GM23248 (cell line): Measurements from ENCODE around the gene GDF10. TPM values are rescaled to one million over a fixed set of nuclear protein-coding genes. Genes with fewer than 3 reads are reported as not detected.

Experiments used
- DNase-seq: peaks from one replicate; pipeline ENCODE4 v3.0.0-alpha.2; 2015
- H2AFZ ChIP-seq: fragments of 200-600 bp; sonication (generic); 2 replicates; pipeline ENCODE4 v1.6.1; 2016; ENCODE audit warnings: antibody characterized with exemption
- H3F3A ChIP-seq: fragments of 200-600 bp; sonication (generic); 2 replicates; pipeline ENCODE4 v1.6.1; 2016; ENCODE audit warnings: mild to moderate bottlenecking, antibody characterized with exemption, mixed run types; ENCODE audit not compliant: insufficient read depth
- H3K27ac ChIP-seq: fragments of 200-600 bp; sonication (generic); 2 replicates; pipeline ENCODE4 v1.5.1; 2016; ENCODE audit warnings: mild to moderate bottlenecking
- H3K27me3 ChIP-seq: fragments of 200-600 bp; sonication (generic); replicated peaks from 2 replicates; pipeline ENCODE4 v1.6.1; 2016; ENCODE audit warnings: mild to moderate bottlenecking; ENCODE audit not compliant: insufficient read depth
- H3K36me3 ChIP-seq: fragments of 200-600 bp; sonication (generic); 2 replicates; pipeline ENCODE4 v1.6.1; 2016; ENCODE audit warnings: low read depth, mild to moderate bottlenecking
- H3K4me1 ChIP-seq: fragments of 200-600 bp; sonication (generic); 2 replicates; pipeline ENCODE4 v1.6.1; 2016; ENCODE audit warnings: mild to moderate bottlenecking; ENCODE audit not compliant: insufficient read depth
- H3K4me2 ChIP-seq: fragments of 200-600 bp; sonication (generic); one replicate; pipeline ENCODE4 v1.6.1; 2016; ENCODE audit warnings: mild to moderate bottlenecking; ENCODE audit not compliant: unreplicated experiment
- H3K4me3 ChIP-seq: fragments of 200-600 bp; sonication (generic); 2 replicates; pipeline ENCODE4 v1.5.1; 2016; ENCODE audit warnings: mild to moderate bottlenecking
- H3K79me2 ChIP-seq: fragments of 200-600 bp; sonication (generic); 2 replicates; pipeline ENCODE4 v1.6.1; 2016; ENCODE audit warnings: mild to moderate bottlenecking; ENCODE audit not compliant: insufficient read depth
- H3K9ac ChIP-seq: fragments of 200-600 bp; sonication (generic); 2 replicates; pipeline ENCODE4 v1.6.1; 2016; ENCODE audit warnings: mild to moderate bottlenecking
- H3K9me2 ChIP-seq: fragments of 200-600 bp; sonication (generic); 2 replicates; pipeline ENCODE4 v1.6.1; 2016; ENCODE audit warnings: mixed run types, mild to moderate bottlenecking, moderate library complexity; ENCODE audit not compliant: insufficient read depth
- H3K9me3 ChIP-seq: fragments of 200-600 bp; sonication (generic); one replicate; pipeline ENCODE4 v1.6.1; 2017; ENCODE audit warnings: low read depth
- H4K20me1 ChIP-seq: fragments of 200-600 bp; sonication (generic); 2 replicates; pipeline ENCODE4 v1.6.0; 2016; ENCODE audit not compliant: insufficient read depth
- EZH2 ChIP-seq: fragments of 200-600 bp; sonication (generic); IDR thresholded peaks from 2 replicates; pipeline ENCODE4 v1.6.1; 2018; ENCODE audit warnings: antibody characterized with exemption, mild to moderate bottlenecking; ENCODE audit not compliant: insufficient read depth, poor library complexity, severe bottlenecking
- EZH2phosphoT487 ChIP-seq: fragments of 200-600 bp; sonication (generic); IDR thresholded peaks from 2 replicates; pipeline ENCODE4 v1.6.1; 2018; ENCODE audit warnings: antibody characterized with exemption, moderate library complexity, mild to moderate bottlenecking, low read depth; ENCODE audit not compliant: insufficient read depth
- WGBS, 2 experiments: methylation state at CpG; one replicate each; pipeline ENCODE4 v1.1.6; 2015 to 2017; ENCODE audit warnings: low lambda C conversion rate in 2 of 2, low coverage in 1 of 2; ENCODE audit errors: missing lambda C conversion rate in 2 of 2; 5-methylcytosine and 5-hydroxymethylcytosine counted together
- in situ Hi-C: fragments of 300-500 bp; cut with MboI; formaldehyde crosslinking; loops from 2 replicates; pipeline ENCODE4 v1.15.0; 2020
- polyA plus RNA-seq: library from polyadenylated mRNA; unstranded; fragments of >200 nt; fragmentation: Nextera tagmentation; extraction: Ambion mirVana; gene quantifications from 2 replicates; pipeline ENCODE4 v1.2.1, GENCODE V29; 2016
- total RNA-seq: library from RNA; depleted of rRNA; stranded (reverse); fragments of >200 nt; shearing (Covaris generic); gene quantifications from 2 replicates; pipeline ENCODE4 v1.2.3, GENCODE V29; 2014

Gene GDF10
- total and polyA plus RNA-seq, 2 experiments from 2014 or later: 0.08 to 0.22 TPM

GRCh38 chr10:47305566-47305965 is 5.6 kb downstream of the GDF10 start:
- no peak overlapping the region for H3K4me3 ChIP-seq
- H4K20me1 ChIP-seq: no peaks in the 10 kb centered on the region
- H3K9ac ChIP-seq: no peak overlapping the region
- no peaks in the 10 kb centered on the region for H3K36me3 ChIP-seq
- H3K4me2 ChIP-seq: no peak overlapping the region
- TF ChIP-seq EZH2: no peak
- no peak for TF ChIP-seq EZH2phosphoT487
- no peaks in the 10 kb centered on the region for H3K79me2 ChIP-seq
- DNase-seq: no peak
- WGBS, 2 experiments: 31 to 32% methylated on average over 2 of the region's 2 CpGs
- H3K9me2 ChIP-seq: no peaks in the 10 kb centered on the region
- no peaks in the 10 kb centered on the region for H3K9me3 ChIP-seq
- no peaks in the 10 kb centered on the region for H3K4me1 ChIP-seq
- in situ Hi-C loops: loop anchor here (10.0 kb wide), 1 partner anchor 251 kb away; no protein-coding TSS in a partner anchor
- H3F3A ChIP-seq: no peaks in the 10 kb centered on the region
- no peak overlapping the region for H3K27ac ChIP-seq
- no peak overlapping the region for H2AFZ ChIP-seq
- peaks cover 42% of the 10 kb centered on the region for H3K27me3 ChIP-seq

GRCh38 chr10:47306387-47307210 is 6.6 kb downstream of the GDF10 start:
- Histone ChIP-seq H3K9me2 (no peaks in the 10 kb centered on the region), H3F3A (no peaks in the 10 kb centered on the region), H4K20me1 (no peaks in the 10 kb centered on the region), H3K79me2 (no peaks in the 10 kb centered on the region), H3K4me1 (no peaks in the 10 kb centered on the region), H3K36me3 (no peaks in the 10 kb centered on the region), H3K27me3 (peaks cover 32% of the 10 kb centered on the region), H3K9ac (no peak overlapping the region), H2AFZ (no peak overlapping the region), H3K27ac (no peak overlapping the region), H3K9me3 (no peaks in the 10 kb centered on the region), H3K4me2 (no peak overlapping the region), H3K4me3 (no peak overlapping the region)
- 58% methylated on average over 10 of the region's 10 CpGs for whole genome bisulfite sequencing, 2 experiments
- in situ Hi-C loops: loop anchor here (10.0 kb wide), 1 partner anchor 252 kb away; no protein-coding TSS in a partner anchor
- TF ChIP-seq EZH2phosphoT487 (no peak), EZH2 (no peak)
- no peak for DNase-seq

DNA sequence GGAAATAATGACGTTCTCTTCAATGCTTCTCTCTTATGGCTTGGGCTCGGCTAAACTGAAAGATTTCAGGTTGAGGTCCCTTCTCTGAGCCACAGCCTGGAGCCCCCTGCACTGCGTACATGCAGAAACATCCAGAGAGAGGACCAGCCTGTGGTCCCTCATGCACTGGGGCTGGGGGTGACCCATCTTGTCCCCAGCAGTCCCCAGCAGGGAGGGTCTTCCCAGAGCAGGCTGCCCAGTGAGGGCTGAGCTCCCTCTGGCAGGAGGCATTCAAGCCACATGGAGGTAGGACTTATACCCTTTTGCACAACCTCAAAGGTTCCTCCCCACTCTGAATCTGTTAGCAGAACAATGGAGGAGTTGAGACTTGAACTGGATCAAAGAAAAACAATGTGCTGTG is 7.4 kb downstream of the GDF10 start:
- DNase-seq: no peak
- in situ Hi-C loops: loop anchor here (10.0 kb wide), 1 partner anchor 253 kb away; no protein-coding TSS in a partner anchor
- Histone ChIP-seq H3K9me2 (no peaks in the 10 kb centered on the region), H3K79me2 (no peaks in the 10 kb centered on the region), H3K27ac (no peak overlapping the region), H3K36me3 (no peaks in the 10 kb centered on the region), H3K9me3 (no peaks in the 10 kb centered on the region), H3K4me1 (no peaks in the 10 kb centered on the region), H2AFZ (no peak overlapping the region), H3K4me2 (no peak overlapping the region), H3K4me3 (no peak overlapping the region), H3K9ac (no peak overlapping the region), H4K20me1 (no peaks in the 10 kb centered on the region), H3K27me3 (peaks cover 25% of the 10 kb centered on the region), H3F3A (no peaks in the 10 kb centered on the region)
- 57 to 64% methylated on average over 3 of the region's 3 CpGs for WGBS, 2 experiments
- TF ChIP-seq EZH2phosphoT487 (no peak), EZH2 (no peak)

GRCh38 chr10:47308775-47309174 is 8.8 kb downstream of the GDF10 start:
- no peaks in the 10 kb centered on the region for H3K4me1 ChIP-seq
- WGBS, 2 experiments: 56 to 68% methylated on average over 8 to 9 of the region's 9 CpGs
- no peak overlapping the region for H3K27ac ChIP-seq
- H3F3A ChIP-seq: no peaks in the 10 kb centered on the region
- H3K4me2 ChIP-seq: no peak overlapping the region
- peaks cover 15% of the 10 kb centered on the region for H3K27me3 ChIP-seq
- no peak for DNase-seq
- in situ Hi-C loops: loop anchor here (10.0 kb wide), 1 partner anchor 254 kb away; no protein-coding TSS in a partner anchor
- TF ChIP-seq EZH2phosphoT487: no peak
- TF ChIP-seq EZH2: no peak
- H3K9me3 ChIP-seq: no peaks in the 10 kb centered on the region
- no peak overlapping the region for H3K9ac ChIP-seq
- H3K9me2 ChIP-seq: no peaks in the 10 kb centered on the region
- no peaks in the 10 kb centered on the region for H3K79me2 ChIP-seq
- H2AFZ ChIP-seq: no peak overlapping the region
- H3K4me3 ChIP-seq: no peak overlapping the region
- no peaks in the 10 kb centered on the region for H4K20me1 ChIP-seq
- H3K36me3 ChIP-seq: no peaks in the 10 kb centered on the region
